GM18517 (cell line): ENCODE data around the gene QARS1.

Source experiments
- ATAC-seq: cut with Tn5 transposase; IDR thresholded peaks from one replicate; pipeline ENCODE4 v1.9.1; 2021; ENCODE audit warnings: mild to moderate bottlenecking, moderate library complexity; ENCODE audit not compliant: unreplicated experiment

Gene QARS1

GRCh38 chr3:49054344-49054862, 50.2 kb downstream of the QARS1 start:
- ATAC-seq: no peak

- ATAC-seq: no peak
Observed at GRCh38 chr3:49053543-49053942, 51.0 kb downstream of the QARS1 start.
